WTC11 (cell line): ENCODE measurements around the gene SAFB. TPM values are rescaled to one million over a fixed set of nuclear protein-coding genes. Genes with fewer than 3 reads are reported as not detected.
A peak's percentile ranks its signal among the peaks of the same experiment; 100 is the strongest.

Experiments
- ATAC-seq: fragments of 200-7000 bp; cut with Tn5 transposase; 2 replicates; pipeline ENCODE4 v1.10.0; 2021; ENCODE audit warnings: mild to moderate bottlenecking, moderate library complexity
- CTCF ChIA-PET: fragments of 300-600 bp; sonication (Branson Sonifier 250); formaldehyde crosslinking; loops from one replicate; lab custom pipeline; 2021; ENCODE audit warnings: antibody characterized with exemption; lab: Charles Lee
- POLR2A ChIA-PET: fragments of 350-600 bp; sonication (Branson Sonifier 250); formaldehyde crosslinking; loops from one replicate; lab custom pipeline; 2021; ENCODE audit warnings: antibody characterized with exemption; lab: Charles Lee
- DNase-seq: peaks from one replicate; pipeline ENCODE4 v3.0.0; 2021; ENCODE audit warnings: low spot score
- H3K27ac Mint-ChIP-seq: 2 replicates; pipeline ENCODE4 v1.8.0; 2021; ENCODE audit warnings: mixed read lengths
- H3K27me3 Mint-ChIP-seq: 2 replicates; pipeline ENCODE4 v1.8.0; 2021; ENCODE audit warnings: low read depth, mild to moderate bottlenecking, moderate library complexity, mixed read lengths
- H3K36me3 Mint-ChIP-seq: 2 replicates; pipeline ENCODE4 v1.8.0; 2021; ENCODE audit warnings: mixed read lengths
- H3K4me1 Mint-ChIP-seq: 2 replicates; pipeline ENCODE4 v1.8.0; 2022; ENCODE audit warnings: mixed read lengths
- H3K4me3 Mint-ChIP-seq: 2 replicates; pipeline ENCODE4 v1.8.0; 2021; ENCODE audit warnings: mild to moderate bottlenecking, moderate library complexity, mixed read lengths
- H3K9me3 Mint-ChIP-seq: 2 replicates; pipeline ENCODE4 v1.8.0; 2021; ENCODE audit warnings: mixed read lengths
- CREB1 ChIP-seq: sonication (generic); formaldehyde crosslinking; IDR thresholded peaks from 2 replicates; pipeline ENCODE4 v1.8.0; 2023; ENCODE audit warnings: mild to moderate bottlenecking, missing genetic modification reagents
- ETV6 ChIP-seq: sonication (generic); formaldehyde crosslinking; IDR thresholded peaks from 2 replicates; pipeline ENCODE4 v1.8.1; 2022; ENCODE audit warnings: mild to moderate bottlenecking, missing genetic modification reagents
- FOXK1 ChIP-seq: sonication (generic); formaldehyde crosslinking; IDR thresholded peaks from 2 replicates; pipeline ENCODE4 v1.8.0; 2022; ENCODE audit warnings: mild to moderate bottlenecking, moderate library complexity, missing genetic modification reagents
- GTF2I ChIP-seq: fragments of 250-450 bp; sonication (Bioruptor Pico); conservative IDR thresholded peaks from 2 replicates; pipeline ENCODE4 v1.4.0; 2021; ENCODE audit warnings: mild to moderate bottlenecking
- HMGXB4 ChIP-seq: sonication (generic); formaldehyde crosslinking; IDR thresholded peaks from 2 replicates; pipeline ENCODE4 v1.8.1; 2023; ENCODE audit warnings: mild to moderate bottlenecking, moderate library complexity, missing genetic modification reagents
- IRF2 ChIP-seq: sonication (generic); formaldehyde crosslinking; IDR thresholded peaks from 2 replicates; pipeline ENCODE4 v1.8.0; 2022; ENCODE audit warnings: low read depth, missing genetic modification reagents, borderline replicate concordance
- MYBL2 ChIP-seq: sonication (generic); formaldehyde crosslinking; IDR thresholded peaks from 2 replicates; pipeline ENCODE4 v1.8.1; 2023; ENCODE audit warnings: mild to moderate bottlenecking, moderate library complexity, missing genetic modification reagents
- NFE2L1 ChIP-seq: sonication (generic); formaldehyde crosslinking; IDR thresholded peaks from 2 replicates; pipeline ENCODE4 v1.8.1; 2023; ENCODE audit warnings: missing genetic modification reagents
- NR1H2 ChIP-seq: sonication (generic); formaldehyde crosslinking; IDR thresholded peaks from 2 replicates; pipeline ENCODE4 v1.9.0; 2021; ENCODE audit warnings: mild to moderate bottlenecking, moderate library complexity, missing genetic modification reagents
- SMAD4 ChIP-seq: sonication (generic); formaldehyde crosslinking; IDR thresholded peaks from 2 replicates; pipeline ENCODE4 v1.8.0; 2022; ENCODE audit warnings: mild to moderate bottlenecking, missing genetic modification reagents
- USF1 ChIP-seq: sonication (generic); formaldehyde crosslinking; IDR thresholded peaks from 2 replicates; pipeline ENCODE4 v1.8.0; 2022; ENCODE audit warnings: mild to moderate bottlenecking, missing genetic modification reagents
- ZMAT4 ChIP-seq: fragments of 250-450 bp; sonication (Bioruptor Pico); IDR thresholded peaks from 2 replicates; pipeline ENCODE4 v1.9.0; 2021; ENCODE audit warnings: mild to moderate bottlenecking
- ZNF138 ChIP-seq: sonication (generic); formaldehyde crosslinking; conservative IDR thresholded peaks from 2 replicates; pipeline ENCODE4 v1.8.1; 2022; ENCODE audit warnings: mild to moderate bottlenecking, moderate library complexity, missing genetic modification reagents
- ZNF281 ChIP-seq: sonication (generic); formaldehyde crosslinking; IDR thresholded peaks from 2 replicates; pipeline ENCODE4 v1.8.0; 2023; ENCODE audit warnings: mild to moderate bottlenecking, missing genetic modification reagents
- ZNF317 ChIP-seq: sonication (generic); formaldehyde crosslinking; IDR thresholded peaks from 2 replicates; pipeline ENCODE4 v1.8.1; 2023; ENCODE audit warnings: low read depth, mild to moderate bottlenecking, moderate library complexity, missing genetic modification reagents, borderline replicate concordance
- total RNA-seq: library from RNA; stranded (reverse); gene quantifications from 3 replicates; pipeline ENCODE4 v1.2.3, GENCODE V29; 2021
- TF ChIP-seq, protein P1 (sequence below): sonication (generic); formaldehyde crosslinking; IDR thresholded peaks from 2 replicates; pipeline ENCODE4 v1.8.1; 2023; ENCODE audit warnings: mild to moderate bottlenecking, missing genetic modification reagents, moderate library complexity

Gene SAFB
- total RNA-seq, 1 experiment from 2014 or later, result 141 TPM

DNA sequence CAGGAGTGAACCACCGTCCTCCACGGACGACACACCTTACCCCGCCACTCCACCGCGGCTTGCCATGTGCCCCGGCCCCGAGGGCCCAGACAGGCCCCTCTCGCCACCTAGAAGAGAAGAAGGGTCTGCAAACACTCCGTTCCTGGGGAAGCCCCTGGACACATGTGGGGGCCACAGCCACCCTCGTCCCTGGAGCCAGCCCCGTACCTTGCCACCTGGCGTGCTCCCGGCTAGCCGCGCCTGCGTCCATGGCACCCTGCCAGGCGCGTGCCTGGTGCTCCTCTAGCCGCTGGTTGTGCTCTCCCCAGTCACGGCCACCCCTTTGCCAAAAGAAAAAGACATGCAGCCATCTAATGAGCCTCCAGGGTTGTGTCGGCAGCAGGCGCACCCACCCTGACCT, 35.2 kb upstream of the SAFB start (continued):
- no peak for TF ChIP-seq ZNF281 (CRISPR knock-in tag)

GRCh38 chr19:5588441-5588840, 34.4 kb upstream of the SAFB start:
- no peaks in the 10 kb centered on the region for H3K27me3 Mint-ChIP-seq
- DNase-seq (no peak), ATAC-seq (no peak)
- H3K9me3 Mint-ChIP-seq, result no peaks in the 10 kb centered on the region
- ChIA-PET CTCF (no interaction called here), POLR2A (no interaction called here)
- TF ChIP-seq, protein P1, sequence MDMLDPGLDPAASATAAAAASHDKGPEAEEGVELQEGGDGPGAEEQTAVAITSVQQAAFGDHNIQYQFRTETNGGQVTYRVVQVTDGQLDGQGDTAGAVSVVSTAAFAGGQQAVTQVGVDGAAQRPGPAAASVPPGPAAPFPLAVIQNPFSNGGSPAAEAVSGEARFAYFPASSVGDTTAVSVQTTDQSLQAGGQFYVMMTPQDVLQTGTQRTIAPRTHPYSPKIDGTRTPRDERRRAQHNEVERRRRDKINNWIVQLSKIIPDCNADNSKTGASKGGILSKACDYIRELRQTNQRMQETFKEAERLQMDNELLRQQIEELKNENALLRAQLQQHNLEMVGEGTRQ (CRISPR knock-in tag), result no peak
- no peak overlapping the region for H3K27ac Mint-ChIP-seq
- peaks cover 17% of the 10 kb centered on the region for H3K4me1 Mint-ChIP-seq
- H3K4me3 Mint-ChIP-seq, result no peak overlapping the region
- peaks cover 44% of the 10 kb centered on the region for H3K36me3 Mint-ChIP-seq

GRCh38 chr19:5588906-5589676, 33.8 kb upstream of the SAFB start:
- peaks cover 46% of the 10 kb centered on the region for H3K36me3 Mint-ChIP-seq

GRCh38 chr19:5590151-5590864, 32.6 kb upstream of the SAFB start:
- DNase-seq, result no peak
- H3K4me1 Mint-ChIP-seq, result peaks cover 12% of the 10 kb centered on the region
- no peak overlapping the region for H3K4me3 Mint-ChIP-seq
- no peak for ATAC-seq
- H3K9me3 Mint-ChIP-seq, result no peaks in the 10 kb centered on the region
- TF ChIP-seq USF1 (CRISPR knock-in tag) (no peak), ETV6 (CRISPR knock-in tag) (no peak)
- H3K27me3 Mint-ChIP-seq, result no peaks in the 10 kb centered on the region; the same call in 1 of the 2 replicates
- H3K36me3 Mint-ChIP-seq, result peaks cover 53% of the 10 kb centered on the region
- ChIA-PET POLR2A (no interaction called here), CTCF (no interaction called here)
- H3K27ac Mint-ChIP-seq, result no peak overlapping the region

More at GRCh38 chr19:5588906-5589676, 33.8 kb upstream of the SAFB start:
- ChIA-PET CTCF (interaction anchor here (0.6 kb wide), 2 partner anchors 116 to 212 kb away, joined by 3 to 4 read pairs; no protein-coding TSS in a partner anchor), POLR2A (no interaction called here)
- H3K27me3 Mint-ChIP-seq, result no peaks in the 10 kb centered on the region
- DNase-seq (no peak), ATAC-seq (no peak)
- no peak for TF ChIP-seq ZMAT4 (CRISPR knock-in tag)
- H3K9me3 Mint-ChIP-seq, result no peaks in the 10 kb centered on the region
- H3K4me1 Mint-ChIP-seq, result peaks cover 17% of the 10 kb centered on the region
- H3K27ac Mint-ChIP-seq, result peak overlapping the region; percentile 95
- no peak overlapping the region for H3K4me3 Mint-ChIP-seq

GRCh38 chr19:5590865-5591154, 32.1 kb upstream of the SAFB start:
- CTCF ChIA-PET, result no interaction called here
- TF ChIP-seq NFE2L1, result no peak
- no peak for TF ChIP-seq HMGXB4 (CRISPR knock-in tag)
- TF ChIP-seq ZNF138 (CRISPR knock-in tag), result no peak
- no peak for TF ChIP-seq ZMAT4 (CRISPR knock-in tag)
- TF ChIP-seq ZNF317 (CRISPR knock-in tag), result no peak
- TF ChIP-seq MYBL2, result no peak
- TF ChIP-seq CREB1 (CRISPR knock-in tag), result no peak
- no peak for TF ChIP-seq NR1H2
- no peak for TF ChIP-seq SMAD4 (CRISPR knock-in tag)
- TF ChIP-seq IRF2 (CRISPR knock-in tag), result no peak
- TF ChIP-seq FOXK1 (CRISPR knock-in tag), result no peak
- TF ChIP-seq GTF2I (CRISPR knock-in tag), result no peak

More at GRCh38 chr19:5590865-5591154, 32.1 kb upstream of the SAFB start:
- Mint-ChIP-seq H3K4me3 (no peak overlapping the region), H3K27ac (no peak overlapping the region), H3K27me3 (no peaks in the 10 kb centered on the region; the same call in 1 of the 2 replicates), H3K36me3 (peaks cover 57% of the 10 kb centered on the region), H3K4me1 (peaks cover 7% of the 10 kb centered on the region), H3K9me3 (no peaks in the 10 kb centered on the region)
- POLR2A ChIA-PET, result no interaction called here
- DNase-seq (no peak), ATAC-seq (no peak)
